GM23248 (cell line): ENCODE measurements around the gene OXSR1.

ENCODE experiments used
- EZH2 ChIP-seq: fragments of 200-600 bp; sonication (generic); IDR thresholded peaks from 2 replicates; pipeline ENCODE4 v1.6.1; 2018; ENCODE audit warnings: antibody characterized with exemption, mild to moderate bottlenecking; ENCODE audit not compliant: insufficient read depth, poor library complexity, severe bottlenecking
- EZH2phosphoT487 ChIP-seq: fragments of 200-600 bp; sonication (generic); IDR thresholded peaks from 2 replicates; pipeline ENCODE4 v1.6.1; 2018; ENCODE audit warnings: antibody characterized with exemption, moderate library complexity, mild to moderate bottlenecking, low read depth; ENCODE audit not compliant: insufficient read depth

DNA sequence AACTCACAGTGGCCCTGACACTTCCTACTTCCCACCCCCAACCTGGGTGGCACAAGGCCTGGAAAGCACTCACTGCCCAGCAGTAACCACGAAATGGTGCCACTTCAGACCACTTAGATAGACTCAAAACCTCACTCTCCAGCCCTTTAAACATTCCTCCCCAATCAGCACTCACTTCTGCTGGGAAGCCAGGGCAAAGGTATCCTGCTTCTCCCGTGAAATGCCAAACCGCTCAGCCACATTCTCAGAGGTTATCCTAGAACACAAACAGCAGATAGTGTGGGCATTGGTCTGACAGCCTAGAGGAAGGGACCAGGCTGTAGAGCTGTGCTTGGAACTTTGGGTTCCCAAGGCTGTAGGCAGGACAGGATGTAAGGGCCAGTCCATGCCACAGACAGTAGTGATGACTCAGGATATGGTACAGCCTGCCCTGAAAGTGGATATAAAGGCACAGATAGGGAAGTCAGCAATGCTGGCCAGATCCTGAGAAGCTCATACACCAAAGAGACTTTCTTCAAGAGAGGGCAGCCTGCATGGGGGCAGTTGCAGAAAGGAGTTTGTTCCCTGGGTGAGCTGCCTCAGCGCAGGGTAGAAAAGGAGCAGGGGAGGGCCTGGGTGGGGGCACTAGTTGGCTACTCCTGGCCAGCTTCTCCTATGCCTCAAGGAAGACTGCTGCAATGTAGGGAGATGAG is 37.6 kb upstream of the OXSR1 start:
- TF ChIP-seq EZH2 (no peak), EZH2phosphoT487 (no peak)
